Posterior vena cava (tissue), 2 donors: ENCODE measurements around the gene GDF9. TPM values are rescaled to one million over a fixed set of nuclear protein-coding genes. Genes with fewer than 3 reads are reported as not detected.
"Not testable (repeated sequence)": the region's sequence is repeated elsewhere in the genome, so short reads cannot be mapped to it uniquely, and the experiment has no call there.

ENCODE experiments used
- DNase-seq: peaks from one replicate; pipeline ENCODE4 v3.0.0-alpha.2; 2020; ENCODE audit warnings: low spot score
- intact Hi-C, 2 donors: fragments of 100-400 bp; cut with DNase I; formaldehyde crosslinking; loops; one replicate each; pipeline versions ENCODE4 v1.14.1 to v1.14.2; 2022 to 2023
- total RNA-seq, 2 donors: library from RNA; stranded (reverse); fragmentation: NEBNext Ultra II Directional; extraction: Animal tissue kit (Norgen Biotek cat#: 25700); gene quantifications; one replicate each; pipeline ENCODE4 v1.2.1, GENCODE V29; 2021
- donor health status: DM: yes; HTN: yes; CAD: no.
- donor health status: DM: yes; HTN: yes; CAD: no.

GDF9 gene
- total RNA-seq, 2 donors from 2014 or later, result 0.33 to 0.51 TPM

GRCh38 chr5:132876020-132876759, 9.9 kb upstream of the GDF9 start:
- intact Hi-C loops, result loop anchor here in 1 of 2 donors (5.0 kb wide), 1 partner anchor 1171 kb away; no protein-coding TSS in a partner anchor
- DNase-seq, result no peak

- intact Hi-C loops, result no loop called here
- no peak for DNase-seq
These were observed 7.6 kb upstream of the GDF9 start for GRCh38 chr5:132873930-132874271.

- intact Hi-C loops, result no loop called here
These were observed 7.1 kb upstream of the GDF9 start, which contains the start of gene LEAP2 for GRCh38 chr5:132873119-132873929. Gene LEAP2 (plus strand): TSS chr5:132873668. CDS start chr5:132873695, 27 bp downstream.

GRCh38 chr5:132872788-132873118, 6.5 kb upstream of the GDF9 start:
- no peak for DNase-seq
- intact Hi-C loops, result no loop called here

More at GRCh38 chr5:132873119-132873929, 7.1 kb upstream of the GDF9 start, which contains the start of gene LEAP2:
- no peak for DNase-seq

DNA sequence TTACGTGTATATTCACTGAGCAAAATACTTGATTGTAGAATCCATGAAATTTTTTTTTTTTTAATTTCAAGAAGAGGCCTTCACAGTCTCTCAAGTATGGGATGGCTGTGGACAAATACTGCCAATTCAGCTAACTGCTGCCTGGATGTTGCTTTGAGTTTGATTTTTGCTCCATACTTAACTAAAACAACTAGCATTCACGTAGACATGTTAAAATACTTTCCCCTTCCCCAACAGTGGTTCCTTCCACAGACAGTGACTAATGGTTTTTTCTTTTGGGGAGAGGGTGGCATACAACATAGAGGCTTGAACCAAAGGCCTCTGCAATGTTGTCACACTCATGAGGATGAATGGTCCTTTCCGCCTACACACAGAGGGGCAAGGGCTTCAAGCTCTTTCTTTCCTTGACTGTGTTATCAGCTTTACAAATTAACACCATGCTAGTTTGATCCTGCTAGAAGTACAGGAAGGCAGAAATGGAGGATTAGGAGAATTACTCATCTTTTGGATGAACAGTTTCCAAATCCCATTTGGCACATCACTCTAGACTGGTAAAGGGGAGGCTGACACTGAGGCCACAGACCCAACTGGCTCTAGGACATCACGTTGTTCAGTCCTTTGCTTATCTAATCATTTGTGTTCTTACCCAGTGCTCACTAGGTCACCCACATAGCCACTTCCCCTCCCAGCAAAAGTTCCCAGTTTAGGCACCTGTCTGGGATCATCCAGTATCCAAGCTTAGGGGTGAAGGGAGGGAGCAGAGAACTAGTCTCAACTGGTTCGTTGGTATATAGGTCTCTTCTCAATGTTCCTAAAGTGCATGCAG, 5.4 kb upstream of the GDF9 start:
- DNase-seq, result no peak
- intact Hi-C loops, result no loop called here

- intact Hi-C loops, result no loop called here
- DNase-seq, result no peak
These were observed 4.5 kb upstream of the GDF9 start for GRCh38 chr5:132870801-132871200.

GRCh38 chr5:132868754-132869153, 2.5 kb upstream of the GDF9 start:
- intact Hi-C loops, result no loop called here
- DNase-seq, result no peak

- DNase-seq, result no peak
- intact Hi-C loops, result no loop called here
These were observed 780 bp upstream of the GDF9 start for GRCh38 chr5:132867046-132867451.

DNA sequence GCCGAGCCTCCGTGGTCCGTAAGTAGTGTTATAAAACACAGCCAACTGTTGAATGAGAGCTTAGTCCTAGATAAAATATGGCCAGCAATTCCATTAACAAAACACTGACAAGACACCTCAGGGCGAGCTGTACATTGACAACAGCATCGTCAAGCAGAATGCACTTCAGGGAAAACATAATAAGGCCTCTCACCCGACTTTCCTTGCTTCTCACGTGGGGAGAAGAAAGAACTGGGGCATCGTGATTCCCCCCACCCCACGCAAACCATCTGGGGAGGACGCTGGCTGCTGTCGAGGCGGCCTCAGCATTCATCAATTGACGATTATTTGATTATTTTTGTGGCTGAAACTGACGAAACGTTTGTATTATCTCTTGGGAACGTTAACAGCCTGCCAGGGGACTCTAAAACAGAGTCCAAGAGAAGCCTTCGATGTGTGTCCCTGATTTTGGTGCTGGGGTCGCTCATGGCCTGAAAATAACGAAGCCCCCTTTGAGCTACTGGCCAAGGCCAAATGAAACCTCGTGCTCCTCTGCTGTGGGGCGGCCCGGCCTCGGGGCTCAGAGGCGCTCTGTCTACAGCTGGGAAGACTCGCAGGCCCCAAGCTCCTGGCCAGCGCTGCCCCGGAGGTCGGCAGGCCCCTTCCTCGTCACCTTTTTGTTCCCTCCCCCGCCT, 464 bp downstream of the GDF9 start:
- DNase-seq, result no peak
- intact Hi-C loops, result no loop called here

DNA sequence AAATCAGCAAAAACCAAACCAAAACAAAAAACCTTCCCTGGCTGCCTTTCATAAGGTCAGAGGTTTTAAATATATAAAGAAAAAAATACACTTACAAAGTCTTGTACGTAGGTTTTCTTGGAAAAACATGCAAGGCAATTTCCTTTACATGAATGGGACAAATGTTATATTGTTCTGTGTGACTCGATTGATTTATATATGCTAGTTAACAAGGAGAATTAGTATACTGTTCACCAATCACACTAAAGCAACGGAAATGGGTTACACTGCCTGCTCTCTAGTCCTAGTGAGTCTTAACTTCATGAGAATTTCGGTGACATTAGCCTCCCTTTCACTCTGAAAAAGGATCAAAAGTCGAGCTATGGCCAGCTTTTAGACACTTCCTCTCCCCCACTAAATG, 5.5 kb downstream of the GDF9 start:
- DNase-seq, result no peak
- intact Hi-C loops, result no loop called here

DNA sequence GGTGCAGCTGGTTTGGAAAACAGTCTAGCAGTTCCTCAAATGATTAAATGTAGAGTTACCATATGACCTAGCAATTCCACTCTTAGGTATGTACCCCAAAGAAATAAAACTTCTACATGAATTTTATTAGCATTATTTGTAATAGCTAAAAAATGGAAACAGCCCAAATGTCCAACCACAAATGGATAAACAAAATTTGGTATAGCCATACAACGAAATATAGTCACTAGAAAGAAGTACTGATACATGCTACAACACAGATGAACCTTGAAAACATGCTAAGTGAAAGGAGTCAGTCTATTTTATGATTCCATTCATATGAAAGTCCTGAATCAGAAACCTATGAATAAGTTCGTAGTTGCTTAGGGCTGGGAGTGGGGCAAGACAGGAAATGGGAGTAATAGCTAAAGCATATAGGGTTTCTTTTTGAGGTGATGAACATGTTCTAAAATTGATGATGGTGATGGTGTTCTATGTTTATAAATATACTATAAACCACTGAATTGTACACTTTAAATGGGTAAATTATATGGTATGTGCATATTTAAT, 6.3 kb downstream of the GDF9 start:
- DNase-seq, result no peak
- intact Hi-C loops, result no loop called here

DNA sequence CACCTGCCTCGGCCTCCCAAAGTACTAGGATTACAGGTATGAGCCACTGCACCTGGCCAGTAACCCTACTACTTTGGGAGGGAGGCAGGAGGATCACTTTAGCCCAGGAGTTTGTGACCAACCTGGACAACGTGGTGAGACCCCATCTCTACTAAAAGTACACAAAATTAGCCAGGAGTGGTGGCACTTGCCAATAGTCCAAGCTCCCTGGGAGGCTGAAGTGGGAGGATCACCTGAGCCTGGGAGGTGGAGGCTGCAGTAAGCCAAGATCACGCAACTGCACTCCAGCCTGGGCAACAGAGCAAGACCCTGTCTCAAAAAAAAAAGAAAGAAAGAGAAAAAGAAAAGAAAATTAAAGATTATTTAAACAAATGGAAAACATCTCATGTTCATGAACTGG, 10.3 kb downstream of the GDF9 start:
- DNase-seq, result no peak
- intact Hi-C loops, result no loop called here

DNA sequence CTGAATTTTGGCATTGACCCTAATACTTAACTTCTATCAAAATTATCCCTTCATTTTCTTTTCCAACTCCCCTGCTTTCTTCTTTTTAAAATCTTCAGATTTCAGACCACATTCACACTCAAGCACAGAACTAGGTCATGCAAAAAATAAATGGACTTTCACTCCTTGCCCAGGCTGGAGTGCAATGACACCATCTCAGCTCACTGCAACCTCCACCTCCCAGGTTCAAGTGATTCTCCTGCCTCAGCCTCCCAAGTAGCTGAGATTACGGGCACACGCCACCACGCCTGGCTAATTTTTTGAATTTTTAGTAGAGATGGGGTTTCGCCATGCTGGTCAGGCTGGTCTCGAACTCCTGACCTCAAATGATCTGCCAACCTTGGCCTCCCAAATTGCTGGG, 11.3 kb downstream of the GDF9 start:
- intact Hi-C loops, result not testable (repeated sequence)

DNA sequence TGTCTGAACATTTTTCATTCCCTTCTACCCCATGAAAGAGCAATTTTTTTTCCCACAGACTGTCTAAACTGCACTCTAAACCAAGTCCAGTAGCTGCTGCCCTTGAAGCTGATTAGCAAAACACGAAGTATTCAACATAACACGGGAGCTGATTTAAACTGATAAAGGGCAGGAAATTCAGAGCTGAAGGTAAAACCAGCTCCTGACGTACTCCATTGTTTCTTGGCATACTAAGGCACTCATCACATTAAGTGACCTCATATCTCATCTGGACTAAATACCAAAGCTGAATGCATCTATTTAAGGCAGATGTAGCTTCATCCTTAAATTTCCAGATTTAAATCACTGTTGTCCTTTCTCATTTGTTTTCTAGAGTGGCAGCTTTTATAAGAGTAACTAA, 12.0 kb downstream of the GDF9 start:
- no peak for DNase-seq
- intact Hi-C loops, result no loop called here

More for the DNA sequence above, 11.3 kb downstream of the GDF9 start:
- DNase-seq, result not testable (repeated sequence)

- DNase-seq, result no peak
- intact Hi-C loops, result no loop called here
These were observed 12.5 kb downstream of the GDF9 start for GRCh38 chr5:132853790-132854189.

- intact Hi-C loops, result no loop called here
- DNase-seq, result no peak
These were observed 12.9 kb downstream of the GDF9 start for GRCh38 chr5:132853323-132853722.

GRCh38 chr5:132850066-132850465, 16.2 kb downstream of the GDF9 start:
- intact Hi-C loops, result no loop called here
- no peak for DNase-seq

DNA sequence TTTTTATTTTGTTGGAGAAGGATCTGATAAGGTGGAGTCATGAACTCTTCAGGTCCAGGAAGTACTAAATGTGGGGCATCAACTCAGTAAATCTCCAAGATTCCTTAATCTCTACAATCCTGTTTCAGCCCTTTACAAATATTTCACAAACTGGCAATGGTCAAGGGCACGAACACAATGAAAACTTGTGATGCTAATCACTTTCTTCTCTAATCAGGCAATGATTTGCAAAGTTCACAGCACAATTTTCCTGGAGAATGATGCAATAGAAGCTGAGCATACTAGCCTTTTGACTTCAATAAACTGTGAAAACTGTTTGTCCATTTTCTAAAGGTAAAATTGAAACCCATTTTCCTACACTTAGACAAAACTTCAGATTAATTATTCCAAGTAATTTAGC, 16.9 kb downstream of the GDF9 start:
- intact Hi-C loops, result no loop called here

GRCh38 chr5:132848270-132848669, 18.0 kb downstream of the GDF9 start:
- intact Hi-C loops, result no loop called here
- no peak for DNase-seq

More for the DNA sequence above, 16.9 kb downstream of the GDF9 start:
- no peak for DNase-seq
